ENCODE results near the gene TRIM60.
"Not testable (repeated sequence)": the region's sequence is repeated elsewhere in the genome, so short reads cannot be mapped to it uniquely, and the experiment has no call there.

Gene TRIM60

DNA sequence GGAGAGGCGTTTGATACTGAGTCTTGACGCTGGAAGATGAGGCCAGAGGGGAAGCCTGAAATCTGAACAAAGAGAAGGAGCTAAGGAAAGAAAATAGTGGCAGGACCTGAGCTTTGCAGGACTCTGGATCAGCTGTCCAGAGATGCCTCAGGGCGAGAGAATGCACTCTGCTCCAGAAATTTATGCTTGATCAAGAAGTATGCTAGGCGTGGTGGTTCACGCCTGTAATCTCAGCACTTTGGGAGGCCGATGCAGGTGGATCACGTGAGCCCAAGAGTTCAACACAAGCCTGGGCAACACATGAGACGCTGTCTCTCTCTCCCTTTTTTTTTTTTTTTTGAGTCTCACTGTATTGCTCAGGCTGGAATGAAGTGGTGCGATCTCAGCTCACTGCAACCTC, 23.8 kb downstream of the TRIM60 start:
- Histone ChIP-seq H3K9ac (ENCODE audit: low read length) (no peak overlapping the region), H3K27me3 (ENCODE audit: control insufficient read depth, insufficient read depth, low read length) (no peaks in the 10 kb centered on the region), H3K9me3 (ENCODE audit: control insufficient read depth, low read depth, low read length) (no peaks in the 10 kb centered on the region), H3K36me3 (ENCODE audit: control insufficient read depth, low read depth, low read length) (no peaks in the 10 kb centered on the region), H3K27ac (ENCODE audit: low read length) (no peak overlapping the region), H3K4me3 (ENCODE audit: low read length) (no peak overlapping the region), H3K4me1 (ENCODE audit: control insufficient read depth, low read depth, low read length) (no peaks in the 10 kb centered on the region)

DNA sequence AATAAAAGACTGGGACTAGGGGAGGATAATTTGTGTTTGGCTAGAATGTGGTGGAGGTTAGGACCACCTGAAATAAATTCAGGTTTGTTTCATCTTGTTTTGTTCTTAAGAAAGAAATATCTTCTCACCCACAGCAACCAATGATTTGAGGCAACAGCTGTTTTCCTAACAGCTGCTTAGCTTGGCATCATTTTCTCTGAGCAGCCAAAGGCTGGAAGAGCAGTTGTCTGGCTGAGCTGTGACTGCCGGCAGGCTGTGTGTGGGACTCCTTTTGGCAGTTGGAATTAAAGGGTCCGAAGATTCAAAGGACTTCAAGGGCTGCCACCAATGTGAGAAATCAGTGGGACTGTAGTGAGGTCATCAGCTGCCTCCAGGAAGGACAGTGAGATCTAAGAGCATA, 26.9 kb downstream of the TRIM60 start:
- no peaks in the 10 kb centered on the region for H3K9me3 ChIP-seq (ENCODE audit: control insufficient read depth, low read depth, low read length)
- H3K27me3 ChIP-seq (ENCODE audit: control insufficient read depth, insufficient read depth, low read length) = no peaks in the 10 kb centered on the region
- no peak overlapping the region for H3K4me3 ChIP-seq (ENCODE audit: low read length)
- H3K9ac ChIP-seq (ENCODE audit: low read length) = no peak overlapping the region
- no peak overlapping the region for H3K27ac ChIP-seq (ENCODE audit: low read length)
- no peaks in the 10 kb centered on the region for H3K4me1 ChIP-seq (ENCODE audit: control insufficient read depth, low read depth, low read length)
- no peaks in the 10 kb centered on the region for H3K36me3 ChIP-seq (ENCODE audit: control insufficient read depth, low read depth, low read length)

DNA sequence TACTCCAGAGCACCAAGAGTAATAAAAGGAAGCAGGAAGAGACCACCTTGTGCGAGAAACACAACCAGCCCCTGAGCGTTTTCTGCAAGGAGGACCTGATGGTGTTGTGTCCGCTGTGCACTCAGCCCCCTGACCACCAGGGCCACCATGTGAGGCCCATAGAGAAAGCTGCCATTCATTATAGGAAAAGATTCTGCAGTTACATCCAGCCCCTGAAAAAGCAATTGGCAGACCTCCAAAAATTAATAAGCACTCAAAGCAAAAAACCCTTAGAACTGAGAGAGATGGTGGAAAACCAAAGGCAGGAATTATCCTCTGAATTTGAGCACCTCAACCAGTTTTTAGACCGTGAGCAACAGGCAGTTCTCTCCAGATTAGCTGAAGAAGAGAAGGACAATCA, 27.6 kb downstream of the TRIM60 start:
- Histone ChIP-seq H3K4me1 (ENCODE audit: control insufficient read depth, low read depth, low read length) (no peaks in the 10 kb centered on the region), H3K9me3 (ENCODE audit: control insufficient read depth, low read depth, low read length) (no peaks in the 10 kb centered on the region), H3K27ac (ENCODE audit: low read length) (no peak overlapping the region), H3K4me3 (ENCODE audit: low read length) (no peak overlapping the region), H3K27me3 (ENCODE audit: control insufficient read depth, insufficient read depth, low read length) (no peaks in the 10 kb centered on the region), H3K9ac (ENCODE audit: low read length) (no peak overlapping the region), H3K36me3 (ENCODE audit: control insufficient read depth, low read depth, low read length) (no peaks in the 10 kb centered on the region)

DNA sequence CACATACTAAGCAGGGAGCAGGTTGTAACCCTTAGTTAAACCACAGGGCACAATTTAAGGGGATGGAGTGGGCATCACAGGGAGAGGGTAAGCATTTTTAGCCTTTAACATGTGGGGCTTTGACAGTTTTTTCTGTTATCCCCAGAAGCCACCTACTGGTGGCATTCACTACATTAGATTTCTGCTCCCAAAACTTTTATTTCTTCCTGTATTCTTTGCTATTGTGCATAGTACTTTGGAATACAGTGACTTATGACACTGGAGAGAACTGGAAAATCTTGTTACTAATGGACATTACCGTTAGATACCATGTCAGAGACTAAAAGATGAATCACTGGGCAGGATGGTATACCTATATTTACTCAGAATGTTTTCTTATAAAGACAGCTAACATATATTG, 29.1 kb downstream of the TRIM60 start:
- Histone ChIP-seq H3K27ac (ENCODE audit: low read length) (no peak overlapping the region), H3K36me3 (ENCODE audit: control insufficient read depth, low read depth, low read length) (no peaks in the 10 kb centered on the region), H3K9me3 (ENCODE audit: control insufficient read depth, low read depth, low read length) (no peaks in the 10 kb centered on the region), H3K4me3 (ENCODE audit: low read length) (no peak overlapping the region), H3K9ac (ENCODE audit: low read length) (no peak overlapping the region), H3K4me1 (ENCODE audit: control insufficient read depth, low read depth, low read length) (no peaks in the 10 kb centered on the region), H3K27me3 (ENCODE audit: control insufficient read depth, insufficient read depth, low read length) (no peaks in the 10 kb centered on the region)

DNA sequence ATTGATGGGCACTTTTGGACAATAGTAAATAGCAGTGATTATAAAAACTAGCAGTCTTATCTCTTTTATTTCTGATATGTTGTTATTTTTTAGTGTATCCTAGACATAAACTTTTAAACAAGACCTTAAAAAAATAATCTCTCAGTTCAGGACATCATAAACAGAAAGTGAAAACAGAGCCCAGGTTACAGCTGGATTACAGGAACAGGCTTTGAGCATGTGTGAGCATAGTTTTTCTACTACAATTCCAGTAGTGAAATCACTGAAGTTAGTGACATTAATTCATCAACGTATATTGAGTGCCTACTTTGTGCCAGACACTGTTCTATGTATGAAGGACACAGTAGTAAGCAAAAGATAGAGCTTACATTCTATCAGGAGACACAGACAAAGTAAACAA, 38.8 kb downstream of the TRIM60 start:
- Histone ChIP-seq H3K4me3 (ENCODE audit: low read length) (no peak overlapping the region), H3K4me1 (ENCODE audit: control insufficient read depth, low read depth, low read length) (peaks cover 5% of the 10 kb centered on the region)

DNA sequence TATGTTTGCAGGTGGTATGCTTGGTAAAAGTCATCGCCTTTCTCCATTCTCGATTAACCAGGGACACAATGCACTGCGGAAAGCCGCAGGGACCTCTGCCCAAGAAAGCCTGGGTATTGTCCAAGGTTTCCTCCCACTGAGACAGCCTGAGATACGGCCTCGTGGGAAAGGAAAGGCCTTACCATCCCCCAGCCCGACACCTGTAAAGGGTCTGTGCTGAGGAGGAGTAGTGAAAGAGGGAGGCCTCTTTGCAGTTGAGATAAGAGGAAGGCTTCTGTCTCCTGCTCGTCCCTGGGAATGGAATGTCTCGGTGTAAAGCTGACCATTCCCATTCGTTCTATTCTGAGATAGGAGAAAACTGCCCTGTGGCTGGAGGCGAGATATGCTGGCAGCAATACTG, 41.5 kb downstream of the TRIM60 start:
- not testable (repeated sequence) for H3K9ac ChIP-seq (ENCODE audit: low read length); H3K27me3 ChIP-seq (ENCODE audit: control insufficient read depth, insufficient read depth, low read length); H3K27ac ChIP-seq (ENCODE audit: low read length); H3K4me1 ChIP-seq (ENCODE audit: control insufficient read depth, low read depth, low read length); H3K4me3 ChIP-seq (ENCODE audit: low read length); H3K36me3 ChIP-seq (ENCODE audit: control insufficient read depth, low read depth, low read length); H3K9me3 ChIP-seq (ENCODE audit: control insufficient read depth, low read depth, low read length)

More for the DNA sequence above, 38.8 kb downstream of the TRIM60 start:
- H3K27me3 ChIP-seq (ENCODE audit: control insufficient read depth, insufficient read depth, low read length) = no peaks in the 10 kb centered on the region
- no peaks in the 10 kb centered on the region for H3K36me3 ChIP-seq (ENCODE audit: control insufficient read depth, low read depth, low read length)
- H3K9me3 ChIP-seq (ENCODE audit: control insufficient read depth, low read depth, low read length) = no peaks in the 10 kb centered on the region
- no peak overlapping the region for H3K27ac ChIP-seq (ENCODE audit: low read length)
- no peak overlapping the region for H3K9ac ChIP-seq (ENCODE audit: low read length)

DNA sequence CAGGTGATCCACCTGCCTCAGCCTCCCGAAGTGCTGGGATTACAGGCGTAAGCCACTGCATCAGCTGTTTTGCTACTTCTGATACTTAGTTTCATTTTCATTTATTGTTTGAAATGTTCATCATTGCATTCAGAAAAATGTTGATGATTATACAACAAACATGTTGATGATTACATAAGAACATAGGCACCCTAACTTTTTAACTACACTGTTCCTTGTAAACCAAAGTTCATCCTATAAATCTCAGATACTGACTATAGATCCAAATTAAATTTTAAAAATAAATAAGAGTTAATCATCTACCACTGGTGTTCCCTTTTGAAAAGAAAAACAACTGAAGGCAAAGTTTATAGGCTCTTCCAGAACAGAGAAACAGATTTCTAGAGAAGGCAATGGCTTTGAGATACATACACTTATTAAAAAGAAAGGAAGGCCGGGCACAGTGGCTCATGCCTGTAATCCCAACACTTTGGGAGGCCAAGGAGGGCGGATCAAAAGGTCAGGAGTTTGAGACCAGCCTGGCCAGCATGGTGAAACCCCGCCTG, 45.3 kb downstream of the TRIM60 start:
- Histone ChIP-seq H3K4me1 (ENCODE audit: control insufficient read depth, low read depth, low read length) (peaks cover 5% of the 10 kb centered on the region), H3K36me3 (ENCODE audit: control insufficient read depth, low read depth, low read length) (peaks cover 6% of the 10 kb centered on the region), H3K9me3 (ENCODE audit: control insufficient read depth, low read depth, low read length) (no peaks in the 10 kb centered on the region), H3K9ac (ENCODE audit: low read length) (no peak overlapping the region), H3K27me3 (ENCODE audit: control insufficient read depth, insufficient read depth, low read length) (no peaks in the 10 kb centered on the region), H3K4me3 (ENCODE audit: low read length) (no peak overlapping the region), H3K27ac (ENCODE audit: low read length) (no peak overlapping the region)

DNA sequence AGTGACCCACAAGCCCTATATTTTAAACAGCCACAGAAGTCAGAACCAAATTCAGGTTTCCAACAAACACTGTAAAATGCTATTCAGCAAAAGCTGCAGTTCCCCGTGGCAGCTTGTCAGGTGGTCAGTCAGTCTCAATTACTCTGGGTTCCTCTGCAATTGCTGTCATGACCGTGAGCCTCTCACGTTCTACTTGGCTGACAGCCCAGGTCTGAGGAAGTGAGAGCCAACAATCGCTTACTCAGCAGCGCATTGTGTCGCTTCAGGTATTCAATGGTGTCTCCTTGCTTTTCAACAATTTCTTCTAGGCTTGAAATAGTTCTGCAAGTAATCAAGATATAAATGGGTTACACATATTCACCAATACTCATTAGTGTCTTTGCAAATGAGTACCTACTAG, 47.7 kb downstream of the TRIM60 start:
- Histone ChIP-seq H3K27me3 (ENCODE audit: control insufficient read depth, insufficient read depth, low read length) (no peaks in the 10 kb centered on the region), H3K9me3 (ENCODE audit: control insufficient read depth, low read depth, low read length) (no peaks in the 10 kb centered on the region), H3K4me3 (ENCODE audit: low read length) (no peak overlapping the region), H3K27ac (ENCODE audit: low read length) (no peak overlapping the region), H3K9ac (ENCODE audit: low read length) (no peak overlapping the region), H3K4me1 (ENCODE audit: control insufficient read depth, low read depth, low read length) (no peaks in the 10 kb centered on the region), H3K36me3 (ENCODE audit: control insufficient read depth, low read depth, low read length) (peaks cover 6% of the 10 kb centered on the region)

DNA sequence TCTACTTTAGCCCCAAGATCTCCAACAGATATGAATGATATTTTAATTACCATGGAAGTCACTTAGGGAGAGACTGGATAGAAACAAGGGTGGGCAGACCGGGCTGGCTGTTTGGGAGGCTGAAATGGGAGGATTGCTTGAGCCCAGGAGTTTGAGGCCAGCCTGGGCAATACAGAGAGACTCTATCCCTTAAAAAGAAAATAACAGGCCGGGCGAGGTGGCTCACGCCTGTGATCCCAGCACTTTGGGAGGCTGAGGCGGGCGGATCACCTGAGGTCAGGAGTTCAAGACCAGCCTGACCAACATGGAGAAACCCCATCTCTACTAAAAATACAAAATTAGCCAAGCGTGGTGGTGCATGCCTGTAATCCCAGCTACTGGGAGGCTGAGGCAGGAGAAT, 53.0 kb downstream of the TRIM60 start:
- not testable (repeated sequence) for H3K4me1 ChIP-seq (ENCODE audit: control insufficient read depth, low read depth, low read length); H3K4me3 ChIP-seq (ENCODE audit: low read length); H3K9me3 ChIP-seq (ENCODE audit: control insufficient read depth, low read depth, low read length); H3K27ac ChIP-seq (ENCODE audit: low read length); H3K27me3 ChIP-seq (ENCODE audit: control insufficient read depth, insufficient read depth, low read length); H3K9ac ChIP-seq (ENCODE audit: low read length)
- peaks cover 19% of the 10 kb centered on the region for H3K36me3 ChIP-seq (ENCODE audit: control insufficient read depth, low read depth, low read length)

DNA sequence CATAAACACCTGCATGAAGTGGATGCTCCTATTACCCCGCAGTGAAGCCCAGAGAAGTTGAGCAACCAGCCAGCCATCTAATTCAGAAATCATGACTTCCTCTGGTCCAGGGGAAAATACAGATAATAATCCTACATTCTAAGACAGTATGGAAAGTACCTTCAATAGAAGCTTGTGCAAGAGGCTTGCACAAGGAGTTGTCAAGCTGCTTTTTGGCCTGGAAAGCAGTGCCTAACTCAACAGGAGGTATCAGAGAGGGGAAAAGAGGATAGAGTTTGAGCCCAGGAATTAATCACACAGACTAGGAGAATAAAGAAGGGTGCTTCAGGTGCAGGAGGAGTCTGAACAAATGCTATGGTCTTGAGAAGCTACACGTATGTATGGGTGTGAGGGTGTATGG, 54.1 kb downstream of the TRIM60 start:
- H3K9ac ChIP-seq (ENCODE audit: low read length) = no peak overlapping the region
- no peak overlapping the region for H3K27ac ChIP-seq (ENCODE audit: low read length)
- no peaks in the 10 kb centered on the region for H3K4me1 ChIP-seq (ENCODE audit: control insufficient read depth, low read depth, low read length)
- H3K36me3 ChIP-seq (ENCODE audit: control insufficient read depth, low read depth, low read length) = peaks cover 19% of the 10 kb centered on the region
- H3K9me3 ChIP-seq (ENCODE audit: control insufficient read depth, low read depth, low read length) = no peaks in the 10 kb centered on the region
- no peaks in the 10 kb centered on the region for H3K27me3 ChIP-seq (ENCODE audit: control insufficient read depth, insufficient read depth, low read length)
- no peak overlapping the region for H3K4me3 ChIP-seq (ENCODE audit: low read length)

DNA sequence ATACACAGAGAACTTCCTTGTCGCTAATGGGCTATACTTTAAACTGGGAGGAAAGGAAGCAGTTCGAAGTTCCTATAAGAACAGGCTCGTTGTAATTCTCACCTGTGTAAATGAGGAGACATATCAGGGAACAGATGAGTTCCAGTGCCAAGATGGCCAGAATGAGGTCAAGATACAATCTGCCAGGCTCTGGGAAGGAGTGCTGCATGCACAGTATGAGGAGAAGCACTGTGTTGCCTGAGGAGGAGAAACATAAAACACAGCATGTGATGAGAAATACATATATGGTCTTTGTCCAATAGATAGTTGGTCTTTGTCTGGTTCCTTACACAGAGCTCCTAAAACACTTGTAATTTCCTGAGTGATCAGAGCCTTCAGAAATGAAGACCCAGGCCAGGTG, 56.6 kb downstream of the TRIM60 start:
- Histone ChIP-seq H3K9ac (ENCODE audit: low read length) (no peak overlapping the region), H3K27me3 (ENCODE audit: control insufficient read depth, insufficient read depth, low read length) (no peaks in the 10 kb centered on the region), H3K4me1 (ENCODE audit: control insufficient read depth, low read depth, low read length) (no peaks in the 10 kb centered on the region), H3K27ac (ENCODE audit: low read length) (no peak overlapping the region), H3K36me3 (ENCODE audit: control insufficient read depth, low read depth, low read length) (peaks cover 19% of the 10 kb centered on the region), H3K4me3 (ENCODE audit: low read length) (no peak overlapping the region), H3K9me3 (ENCODE audit: control insufficient read depth, low read depth, low read length) (no peaks in the 10 kb centered on the region)

All from iPS-18a (cell line).